ENCODE results near the gene DIP2B.

- TF ChIP-seq POLR2A (IDR thresholded peaks at IDR 0.05) (no peak), CTCF (IDR thresholded peaks at IDR 0.05) (no peak)
Observed at GRCh38 chr12:50785406-50786001, 280.7 kb downstream of the DIP2B start.
